Upper lobe of left lung (tissue), 4 donors: ENCODE data around the gene GNPAT.

ENCODE experiments used
- EP300 ChIP-seq, 4 donors: sonication (generic); formaldehyde crosslinking; IDR thresholded peaks; one replicate each; pipeline ENCODE4 v1.5.1; 2017; ENCODE audit warnings: antibody characterized with exemption in 4 of 4, control low read depth in 2 of 4
- POLR2A ChIP-seq, 4 donors: fragments of 450-650 bp; IDR thresholded peaks; one replicate each; pipeline ENCODE4 v1.5.1; 2016 to 2017; ENCODE audit warnings: antibody characterized with exemption in 4 of 4, mild to moderate bottlenecking in 2 of 4
- POLR2AphosphoS5 ChIP-seq, 2 donors: sonication (generic); formaldehyde crosslinking; IDR thresholded peaks; one replicate each; pipeline ENCODE4 v1.5.1; 2017; ENCODE audit warnings: antibody characterized with exemption in 2 of 2
- TF ChIP-seq, protein P1 (sequence below), 6 experiments: fragments of 450-650 bp in 4 of 6; fragments of 200-600 bp in 2 of 6; sonication (generic) in 2 of 6; IDR thresholded peaks; one replicate each; pipeline ENCODE4 v1.5.1; 2016 to 2019; ENCODE audit warnings: antibody characterized with exemption in 6 of 6

DNA sequence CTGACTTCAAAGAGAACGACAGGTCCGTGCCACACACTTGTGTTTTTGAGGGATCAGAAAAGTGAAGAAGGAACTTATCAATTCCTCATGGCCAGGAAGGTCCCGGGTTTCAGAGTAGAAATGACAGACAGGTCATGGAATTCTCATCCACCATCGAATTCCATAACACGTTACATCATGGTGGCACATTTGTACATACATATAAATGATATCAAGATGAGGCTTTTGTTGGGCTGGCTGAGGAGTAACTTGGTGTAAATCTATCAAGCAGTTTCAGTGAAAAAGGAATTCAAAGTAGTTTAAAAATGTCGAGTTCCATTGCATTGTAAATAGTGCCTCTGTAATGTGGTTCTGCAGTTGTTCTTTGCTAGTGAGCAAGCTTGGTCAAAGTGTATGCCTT is 22.9 kb upstream of the GNPAT start:
- no peak for TF ChIP-seq POLR2AphosphoS5 (IDR thresholded peaks at IDR 0.05)
- TF ChIP-seq POLR2A (IDR thresholded peaks at IDR 0.05) = no peak
- TF ChIP-seq, protein P1, sequence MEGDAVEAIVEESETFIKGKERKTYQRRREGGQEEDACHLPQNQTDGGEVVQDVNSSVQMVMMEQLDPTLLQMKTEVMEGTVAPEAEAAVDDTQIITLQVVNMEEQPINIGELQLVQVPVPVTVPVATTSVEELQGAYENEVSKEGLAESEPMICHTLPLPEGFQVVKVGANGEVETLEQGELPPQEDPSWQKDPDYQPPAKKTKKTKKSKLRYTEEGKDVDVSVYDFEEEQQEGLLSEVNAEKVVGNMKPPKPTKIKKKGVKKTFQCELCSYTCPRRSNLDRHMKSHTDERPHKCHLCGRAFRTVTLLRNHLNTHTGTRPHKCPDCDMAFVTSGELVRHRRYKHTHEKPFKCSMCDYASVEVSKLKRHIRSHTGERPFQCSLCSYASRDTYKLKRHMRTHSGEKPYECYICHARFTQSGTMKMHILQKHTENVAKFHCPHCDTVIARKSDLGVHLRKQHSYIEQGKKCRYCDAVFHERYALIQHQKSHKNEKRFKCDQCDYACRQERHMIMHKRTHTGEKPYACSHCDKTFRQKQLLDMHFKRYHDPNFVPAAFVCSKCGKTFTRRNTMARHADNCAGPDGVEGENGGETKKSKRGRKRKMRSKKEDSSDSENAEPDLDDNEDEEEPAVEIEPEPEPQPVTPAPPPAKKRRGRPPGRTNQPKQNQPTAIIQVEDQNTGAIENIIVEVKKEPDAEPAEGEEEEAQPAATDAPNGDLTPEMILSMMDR (IDR thresholded peaks at IDR 0.05) = no peak
- TF ChIP-seq EP300 (IDR thresholded peaks at IDR 0.05) = no peak
